Measurements from ENCODE around the gene CCND1. TPM values are rescaled to one million over a fixed set of nuclear protein-coding genes. Genes with fewer than 3 reads are reported as not detected.

The CCND1 gene
- total RNA-seq, 2 experiments from 2014 or later = 0.44 TPM; not detected in 1

- TF ChIP-seq EZH2phosphoT487 (IDR thresholded peaks at IDR 0.05; ENCODE audit: borderline replicate concordance, low read depth, low read length) = no peak
- TF ChIP-seq CTCF (conservative IDR thresholded peaks at IDR 0.05; ENCODE audit: low read length) = peak; percentile 96
- intact Hi-C loops (cut with micrococcal nuclease; ENCODE audit: unreplicated experiment) = loop anchor here (1.0 kb wide), 1 partner anchor 569 kb away; no protein-coding TSS in a partner anchor
- no peaks in the 10 kb centered on the region for H3K9me3 ChIP-seq (ENCODE audit: low read length)
- POLR2A ChIA-PET = no interaction called here
- H3K4me3 ChIP-seq (ENCODE audit: low read depth, low read length, poor library complexity, severe bottlenecking) = no peak overlapping the region
- no peak overlapping the region for H2AFZ ChIP-seq (ENCODE audit: low read length)
- CTCF ChIA-PET (ENCODE audit: unreplicated experiment) = interaction anchor here (0.6 kb wide), 1 partner anchor 1191 kb away, joined by 3 read pairs; no protein-coding TSS in a partner anchor
- peaks cover 14% of the 10 kb centered on the region for H3K4me1 ChIP-seq (ENCODE audit: insufficient read depth, low read length, poor library complexity, severe bottlenecking)
- H3K4me2 ChIP-seq (ENCODE audit: low read length) = no peak overlapping the region
- H3K79me2 ChIP-seq (ENCODE audit: insufficient read depth, low read depth, low read length) = peaks cover 21% of the 10 kb centered on the region
- peaks cover 52% of the 10 kb centered on the region for H3K36me3 ChIP-seq (ENCODE audit: insufficient read depth, low read length)
- no peaks in the 10 kb centered on the region for H3K9me2 ChIP-seq (ENCODE audit: insufficient read depth, low read length)
- BruUV-seq (replicated peaks) = no TSS peak
- peaks cover 4% of the 10 kb centered on the region; the same call in 1 of the 2 replicates for H4K20me1 ChIP-seq (ENCODE audit: insufficient read depth, low read length)
- H3K27ac ChIP-seq (ENCODE audit: low read depth, low read length, poor library complexity, severe bottlenecking) = no peak overlapping the region
- peak; percentile 77 for DNase-seq (ENCODE audit: low spot score)
Observed at GRCh38 chr11:69670158-69670845, 29.3 kb downstream of the CCND1 start.

DNA sequence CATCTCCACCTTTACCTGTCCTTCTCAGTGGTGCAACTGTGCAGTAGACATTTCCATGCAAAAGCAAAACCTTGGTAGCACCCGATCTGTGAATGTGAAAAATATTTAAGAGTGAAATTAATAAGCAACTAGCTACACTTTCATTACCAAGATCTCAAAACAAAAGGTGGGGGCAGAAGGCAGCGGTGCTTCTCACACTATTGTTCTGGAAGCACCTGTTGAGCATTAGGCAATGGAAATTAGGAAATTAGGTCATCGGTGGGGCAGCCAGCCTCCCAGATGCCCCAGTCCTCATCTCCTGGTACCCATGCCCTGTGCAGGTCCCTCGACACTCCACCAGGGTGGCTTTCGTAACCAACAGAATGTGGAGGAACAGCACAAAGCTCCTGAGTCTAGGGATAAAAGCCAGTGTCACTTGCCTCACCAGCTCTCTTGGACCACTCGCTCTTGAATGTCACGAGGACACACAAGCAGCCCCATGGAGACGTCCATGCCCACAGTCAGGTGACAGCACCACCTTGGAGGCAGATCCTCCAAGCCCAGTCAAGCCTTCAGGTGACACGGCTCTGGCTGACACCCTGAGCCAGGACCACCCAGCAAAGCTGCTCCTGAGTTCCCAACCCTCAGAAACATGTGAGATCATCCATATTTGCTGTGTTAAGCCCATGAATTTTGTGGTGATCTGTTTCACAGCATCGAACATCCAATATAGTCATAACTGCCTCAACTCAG lies 30.9 kb downstream of the CCND1 start:
- Histone ChIP-seq H3K27ac (ENCODE audit: low read depth, low read length, poor library complexity, severe bottlenecking) (no peak overlapping the region), H3K79me2 (ENCODE audit: insufficient read depth, low read depth, low read length) (peaks cover 21% of the 10 kb centered on the region), H3K36me3 (ENCODE audit: insufficient read depth, low read length) (peaks cover 50% of the 10 kb centered on the region), H3K4me2 (ENCODE audit: low read length) (no peak overlapping the region), H3K4me1 (ENCODE audit: insufficient read depth, low read length, poor library complexity, severe bottlenecking) (peaks cover 14% of the 10 kb centered on the region), H3K9me2 (ENCODE audit: insufficient read depth, low read length) (no peaks in the 10 kb centered on the region), H3K9me3 (ENCODE audit: low read length) (no peaks in the 10 kb centered on the region), H3K4me3 (ENCODE audit: low read depth, low read length, poor library complexity, severe bottlenecking) (no peak overlapping the region), H4K20me1 (ENCODE audit: insufficient read depth, low read length) (peaks cover 4% of the 10 kb centered on the region; the same call in 1 of the 2 replicates), H2AFZ (ENCODE audit: low read length) (no peak overlapping the region)
- DNase-seq (ENCODE audit: low spot score) = no peak
- ChIA-PET POLR2A (no interaction called here), CTCF (ENCODE audit: unreplicated experiment) (no interaction called here)
- no peak for TF ChIP-seq EZH2phosphoT487 (IDR thresholded peaks at IDR 0.05; ENCODE audit: borderline replicate concordance, low read depth, low read length)
- no peak for TF ChIP-seq CTCF (conservative IDR thresholded peaks at IDR 0.05; ENCODE audit: low read length)
- BruUV-seq (replicated peaks) = no TSS peak
- intact Hi-C loops (cut with micrococcal nuclease; ENCODE audit: unreplicated experiment) = no loop called here

All from OCI-LY7 (cell line).